Measurements from ENCODE around the gene GALNT13. TPM values are rescaled to one million over a fixed set of nuclear protein-coding genes. Genes with fewer than 3 reads are reported as not detected.

The GALNT13 gene
- total RNA-seq, 1 donor from 2014 or later = 7.2 TPM

DNA sequence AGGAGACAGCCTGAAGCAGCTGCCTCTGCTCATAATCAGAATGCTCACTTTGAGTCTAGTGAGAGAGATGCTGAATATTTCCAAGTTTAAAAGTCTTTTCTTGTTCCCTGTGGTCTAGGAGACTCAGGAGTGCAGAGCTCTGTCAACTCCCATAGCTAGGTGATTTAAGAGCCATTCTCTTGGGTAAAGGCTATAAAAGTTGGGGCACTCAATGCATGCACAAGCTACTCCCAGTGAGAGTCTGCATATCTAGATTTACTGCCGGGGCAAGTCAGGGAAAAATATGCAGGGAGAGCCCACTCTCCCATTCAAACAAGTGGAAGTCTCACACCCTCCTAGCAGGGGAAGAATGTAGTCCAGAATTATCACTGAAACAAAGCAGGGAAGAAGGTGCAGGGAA, 418.1 kb downstream of the GALNT13 start:
- no peaks in the 10 kb centered on the region for H3K4me1 Mint-ChIP-seq (ENCODE audit: low read depth)
- peaks cover 13% of the 10 kb centered on the region for H3K36me3 Mint-ChIP-seq (ENCODE audit: insufficient read depth)
- H3K4me3 Mint-ChIP-seq (ENCODE audit: low read depth) = no peak overlapping the region
- no peaks in the 10 kb centered on the region for H3K27me3 Mint-ChIP-seq
- no peak overlapping the region for H3K27ac Mint-ChIP-seq
- TF ChIP-seq, protein P1, sequence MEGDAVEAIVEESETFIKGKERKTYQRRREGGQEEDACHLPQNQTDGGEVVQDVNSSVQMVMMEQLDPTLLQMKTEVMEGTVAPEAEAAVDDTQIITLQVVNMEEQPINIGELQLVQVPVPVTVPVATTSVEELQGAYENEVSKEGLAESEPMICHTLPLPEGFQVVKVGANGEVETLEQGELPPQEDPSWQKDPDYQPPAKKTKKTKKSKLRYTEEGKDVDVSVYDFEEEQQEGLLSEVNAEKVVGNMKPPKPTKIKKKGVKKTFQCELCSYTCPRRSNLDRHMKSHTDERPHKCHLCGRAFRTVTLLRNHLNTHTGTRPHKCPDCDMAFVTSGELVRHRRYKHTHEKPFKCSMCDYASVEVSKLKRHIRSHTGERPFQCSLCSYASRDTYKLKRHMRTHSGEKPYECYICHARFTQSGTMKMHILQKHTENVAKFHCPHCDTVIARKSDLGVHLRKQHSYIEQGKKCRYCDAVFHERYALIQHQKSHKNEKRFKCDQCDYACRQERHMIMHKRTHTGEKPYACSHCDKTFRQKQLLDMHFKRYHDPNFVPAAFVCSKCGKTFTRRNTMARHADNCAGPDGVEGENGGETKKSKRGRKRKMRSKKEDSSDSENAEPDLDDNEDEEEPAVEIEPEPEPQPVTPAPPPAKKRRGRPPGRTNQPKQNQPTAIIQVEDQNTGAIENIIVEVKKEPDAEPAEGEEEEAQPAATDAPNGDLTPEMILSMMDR (IDR thresholded peaks at IDR 0.05; ENCODE audit: unreplicated experiment) = no peak
- H3K9me3 Mint-ChIP-seq (ENCODE audit: low read depth) = peaks cover 10% of the 10 kb centered on the region
- no peak for DNase-seq (ENCODE audit: low spot score, unreplicated experiment)

DNA sequence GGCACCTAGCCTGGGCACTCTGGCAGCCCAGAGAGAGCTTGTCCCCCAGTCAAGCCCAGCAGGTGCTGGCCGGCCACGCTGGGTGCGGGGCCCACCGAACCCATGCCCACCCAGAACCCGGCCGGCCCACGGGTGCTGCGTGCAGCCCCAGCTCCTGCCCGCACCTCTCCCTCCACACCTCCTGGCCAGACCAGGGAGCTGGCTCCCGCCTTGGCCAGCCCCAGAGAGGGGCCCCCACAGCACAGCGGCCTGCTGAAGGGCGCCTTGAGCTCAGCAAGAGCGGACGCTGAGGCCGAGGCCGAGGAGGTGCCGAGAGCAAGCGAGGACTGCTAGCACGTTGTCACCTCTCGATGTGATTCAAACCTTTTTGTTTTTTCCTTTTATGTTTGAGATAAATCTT, 419.8 kb downstream of the GALNT13 start:
- no peak for DNase-seq (ENCODE audit: low spot score, unreplicated experiment)
- TF ChIP-seq, protein P1 (IDR thresholded peaks at IDR 0.05; ENCODE audit: unreplicated experiment) = no peak
- Mint-ChIP-seq H3K36me3 (ENCODE audit: insufficient read depth) (peaks cover 13% of the 10 kb centered on the region), H3K27me3 (no peaks in the 10 kb centered on the region), H3K9me3 (ENCODE audit: low read depth) (peaks cover 10% of the 10 kb centered on the region), H3K4me1 (ENCODE audit: low read depth) (no peaks in the 10 kb centered on the region), H3K27ac (no peak overlapping the region), H3K4me3 (ENCODE audit: low read depth) (no peak overlapping the region)

DNA sequence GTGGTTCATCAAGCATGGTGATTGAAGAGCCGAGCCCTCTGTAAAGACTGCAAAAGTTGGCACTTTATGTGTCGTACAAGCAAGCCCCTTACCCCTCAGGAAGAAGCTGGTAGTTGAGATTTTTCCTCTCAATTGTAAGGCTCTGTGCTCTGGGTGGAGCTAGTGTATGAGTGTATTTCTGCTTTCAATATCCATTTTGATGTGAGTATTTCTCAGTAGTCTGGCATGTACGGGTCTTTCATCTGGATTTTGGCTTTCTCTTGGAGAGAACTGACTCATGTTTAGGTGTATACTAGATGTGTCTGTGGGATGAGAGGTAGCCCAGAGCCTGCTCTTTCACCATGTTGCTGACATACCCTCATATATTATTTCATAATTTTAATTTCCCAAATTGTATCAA, 420.2 kb downstream of the GALNT13 start:
- TF ChIP-seq, protein P1 (IDR thresholded peaks at IDR 0.05; ENCODE audit: unreplicated experiment) = no peak
- H3K4me1 Mint-ChIP-seq (ENCODE audit: low read depth) = no peaks in the 10 kb centered on the region
- H3K36me3 Mint-ChIP-seq (ENCODE audit: insufficient read depth) = peaks cover 13% of the 10 kb centered on the region
- no peak overlapping the region for H3K4me3 Mint-ChIP-seq (ENCODE audit: low read depth)
- no peak for DNase-seq (ENCODE audit: low spot score, unreplicated experiment)
- H3K27me3 Mint-ChIP-seq = no peaks in the 10 kb centered on the region
- peaks cover 10% of the 10 kb centered on the region for H3K9me3 Mint-ChIP-seq (ENCODE audit: low read depth)
- no peak overlapping the region for H3K27ac Mint-ChIP-seq

DNA sequence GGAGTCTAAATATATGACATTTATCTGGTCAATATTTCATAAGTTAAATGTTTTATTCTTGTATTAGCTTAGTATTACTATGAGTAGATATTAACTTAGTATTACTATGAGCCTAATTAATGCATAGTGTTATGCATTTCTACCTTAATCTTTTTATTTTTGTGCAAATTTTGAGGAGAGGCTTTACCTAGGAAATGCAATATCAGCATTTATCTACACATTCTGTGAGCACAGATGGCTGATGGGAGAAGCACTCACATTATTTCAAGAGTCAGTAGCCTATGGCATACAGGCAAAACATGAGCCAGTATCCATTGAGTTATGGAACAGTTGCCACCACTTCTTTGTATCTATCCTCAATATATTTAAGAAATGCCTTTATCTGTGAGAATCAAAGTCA, 422.1 kb downstream of the GALNT13 start:
- H3K27me3 Mint-ChIP-seq = no peaks in the 10 kb centered on the region
- peaks cover 3% of the 10 kb centered on the region for H3K9me3 Mint-ChIP-seq (ENCODE audit: low read depth)
- no peak overlapping the region for H3K4me3 Mint-ChIP-seq (ENCODE audit: low read depth)
- TF ChIP-seq, protein P1 (IDR thresholded peaks at IDR 0.05; ENCODE audit: unreplicated experiment) = no peak
- H3K27ac Mint-ChIP-seq = no peak overlapping the region
- H3K4me1 Mint-ChIP-seq (ENCODE audit: low read depth) = no peaks in the 10 kb centered on the region
- no peak for DNase-seq (ENCODE audit: low spot score, unreplicated experiment)
- H3K36me3 Mint-ChIP-seq (ENCODE audit: insufficient read depth) = peaks cover 5% of the 10 kb centered on the region

DNA sequence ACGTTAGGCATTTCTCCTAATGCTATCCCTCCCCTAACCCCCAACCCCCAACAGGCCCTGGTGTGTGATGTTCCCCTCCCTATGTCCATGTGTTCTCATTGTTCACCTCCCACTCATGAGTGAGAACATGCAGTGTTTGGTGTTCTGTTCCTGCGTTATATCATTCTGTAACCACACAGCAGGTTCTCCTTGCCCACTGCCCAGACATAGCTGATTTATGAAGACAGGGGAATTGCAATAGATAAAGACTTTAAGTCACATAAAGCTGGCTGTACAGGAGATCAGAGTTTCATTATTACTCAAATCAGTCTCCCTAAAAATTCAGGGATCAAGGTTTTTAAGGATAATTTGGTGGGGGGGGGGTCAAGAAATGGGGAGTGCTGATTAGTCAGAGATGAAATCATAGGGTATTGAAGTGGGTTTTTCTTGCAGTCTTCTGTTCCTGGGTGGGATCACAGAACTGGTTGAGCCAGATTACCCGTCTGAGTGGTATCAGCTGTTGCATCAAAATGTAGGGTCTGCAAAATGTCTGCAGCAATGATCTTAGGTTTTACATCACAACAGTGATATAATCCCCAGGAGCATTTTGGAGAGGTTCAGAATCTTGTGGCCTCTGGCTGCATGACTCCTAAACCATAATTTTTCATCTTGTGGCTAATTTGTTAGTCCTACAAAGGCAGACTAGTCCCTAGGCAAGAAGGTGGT, 434.7 kb downstream of the GALNT13 start:
- no peaks in the 10 kb centered on the region for H3K36me3 Mint-ChIP-seq (ENCODE audit: insufficient read depth)
- no peak overlapping the region for H3K27ac Mint-ChIP-seq
- H3K4me3 Mint-ChIP-seq (ENCODE audit: low read depth) = no peak overlapping the region
- H3K4me1 Mint-ChIP-seq (ENCODE audit: low read depth) = no peaks in the 10 kb centered on the region
- no peaks in the 10 kb centered on the region for H3K9me3 Mint-ChIP-seq (ENCODE audit: low read depth)
- H3K27me3 Mint-ChIP-seq = no peaks in the 10 kb centered on the region
- DNase-seq (ENCODE audit: low spot score, unreplicated experiment) = no peak
- TF ChIP-seq, protein P1 (IDR thresholded peaks at IDR 0.05; ENCODE audit: unreplicated experiment) = no peak

All from progenitor cell of endocrine pancreas (in vitro differentiated cells).